ENCODE data around the gene MTCH2. TPM values are rescaled to one million over a fixed set of nuclear protein-coding genes. Genes with fewer than 3 reads are reported as not detected.

MTCH2 gene
- total RNA-seq, 1 experiment from 2014 or later = 160 TPM

- POLR2A ChIA-PET = no interaction called here
- ATAC-seq (no peak), DNase-seq (ENCODE audit: low spot score) (no peak)
- H3K36me3 Mint-ChIP-seq = peaks cover 28% of the 10 kb centered on the region
- peaks cover 29% of the 10 kb centered on the region for H3K27me3 Mint-ChIP-seq (ENCODE audit: low read depth)
- no peaks in the 10 kb centered on the region for H3K9me3 Mint-ChIP-seq
- TF ChIP-seq TCF7 (CRISPR knock-in tag; IDR thresholded peaks at IDR 0.05; ENCODE audit: low read depth) (no peak), SOX15 (CRISPR knock-in tag; IDR thresholded peaks at IDR 0.05) (no peak), ZNF396 (CRISPR knock-in tag; IDR thresholded peaks at IDR 0.05; ENCODE audit: borderline replicate concordance) (no peak), ZNF263 (CRISPR knock-in tag; IDR thresholded peaks at IDR 0.05; ENCODE audit: low read depth) (no peak), CREB1 (CRISPR knock-in tag; IDR thresholded peaks at IDR 0.05) (no peak), ZNF416 (CRISPR knock-in tag; IDR thresholded peaks at IDR 0.05) (no peak), NFYB (CRISPR knock-in tag; conservative IDR thresholded peaks at IDR 0.05; ENCODE audit: low read depth) (no peak), USF2 (CRISPR knock-in tag; IDR thresholded peaks at IDR 0.05) (no peak), TEAD4 (CRISPR knock-in tag; IDR thresholded peaks at IDR 0.05) (no peak), ZNF317 (CRISPR knock-in tag; IDR thresholded peaks at IDR 0.05; ENCODE audit: borderline replicate concordance, low read depth) (no peak), ZNF425 (CRISPR knock-in tag; conservative IDR thresholded peaks at IDR 0.05) (no peak), ZNF281 (CRISPR knock-in tag; IDR thresholded peaks at IDR 0.05) (no peak), ZNF671 (CRISPR knock-in tag; IDR thresholded peaks at IDR 0.05) (no peak), SP1 (CRISPR knock-in tag; conservative IDR thresholded peaks at IDR 0.05) (no peak), CTCF (IDR thresholded peaks at IDR 0.05) (no peak), PRRX2 (CRISPR knock-in tag; IDR thresholded peaks at IDR 0.05) (no peak), ZNF532 (CRISPR knock-in tag; IDR thresholded peaks at IDR 0.05; ENCODE audit: borderline replicate concordance) (no peak)
- TF ChIP-seq, protein P1, sequence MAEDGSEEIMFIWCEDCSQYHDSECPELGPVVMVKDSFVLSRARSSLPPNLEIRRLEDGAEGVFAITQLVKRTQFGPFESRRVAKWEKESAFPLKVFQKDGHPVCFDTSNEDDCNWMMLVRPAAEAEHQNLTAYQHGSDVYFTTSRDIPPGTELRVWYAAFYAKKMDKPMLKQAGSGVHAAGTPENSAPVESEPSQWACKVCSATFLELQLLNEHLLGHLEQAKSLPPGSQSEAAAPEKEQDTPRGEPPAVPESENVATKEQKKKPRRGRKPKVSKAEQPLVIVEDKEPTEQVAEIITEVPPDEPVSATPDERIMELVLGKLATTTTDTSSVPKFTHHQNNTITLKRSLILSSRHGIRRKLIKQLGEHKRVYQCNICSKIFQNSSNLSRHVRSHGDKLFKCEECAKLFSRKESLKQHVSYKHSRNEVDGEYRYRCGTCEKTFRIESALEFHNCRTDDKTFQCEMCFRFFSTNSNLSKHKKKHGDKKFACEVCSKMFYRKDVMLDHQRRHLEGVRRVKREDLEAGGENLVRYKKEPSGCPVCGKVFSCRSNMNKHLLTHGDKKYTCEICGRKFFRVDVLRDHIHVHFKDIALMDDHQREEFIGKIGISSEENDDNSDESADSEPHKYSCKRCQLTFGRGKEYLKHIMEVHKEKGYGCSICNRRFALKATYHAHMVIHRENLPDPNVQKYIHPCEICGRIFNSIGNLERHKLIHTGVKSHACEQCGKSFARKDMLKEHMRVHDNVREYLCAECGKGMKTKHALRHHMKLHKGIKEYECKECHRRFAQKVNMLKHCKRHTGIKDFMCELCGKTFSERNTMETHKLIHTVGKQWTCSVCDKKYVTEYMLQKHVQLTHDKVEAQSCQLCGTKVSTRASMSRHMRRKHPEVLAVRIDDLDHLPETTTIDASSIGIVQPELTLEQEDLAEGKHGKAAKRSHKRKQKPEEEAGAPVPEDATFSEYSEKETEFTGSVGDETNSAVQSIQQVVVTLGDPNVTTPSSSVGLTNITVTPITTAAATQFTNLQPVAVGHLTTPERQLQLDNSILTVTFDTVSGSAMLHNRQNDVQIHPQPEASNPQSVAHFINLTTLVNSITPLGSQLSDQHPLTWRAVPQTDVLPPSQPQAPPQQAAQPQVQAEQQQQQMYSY (CRISPR knock-in tag; IDR thresholded peaks at IDR 0.05) = no peak
- TF ChIP-seq, protein P2, sequence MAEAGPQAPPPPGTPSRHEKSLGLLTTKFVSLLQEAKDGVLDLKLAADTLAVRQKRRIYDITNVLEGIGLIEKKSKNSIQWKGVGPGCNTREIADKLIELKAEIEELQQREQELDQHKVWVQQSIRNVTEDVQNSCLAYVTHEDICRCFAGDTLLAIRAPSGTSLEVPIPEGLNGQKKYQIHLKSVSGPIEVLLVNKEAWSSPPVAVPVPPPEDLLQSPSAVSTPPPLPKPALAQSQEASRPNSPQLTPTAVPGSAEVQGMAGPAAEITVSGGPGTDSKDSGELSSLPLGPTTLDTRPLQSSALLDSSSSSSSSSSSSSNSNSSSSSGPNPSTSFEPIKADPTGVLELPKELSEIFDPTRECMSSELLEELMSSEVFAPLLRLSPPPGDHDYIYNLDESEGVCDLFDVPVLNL (CRISPR knock-in tag; IDR thresholded peaks at IDR 0.05; ENCODE audit: borderline replicate concordance, low read depth) = no peak
- CTCF ChIA-PET = interaction anchor here (0.5 to 1.0 kb wide), 2 partner anchors 34 to 45 kb away, joined by 4 to 6 read pairs; no protein-coding TSS in a partner anchor
- no peak overlapping the region for H3K4me3 Mint-ChIP-seq
- H3K4me1 Mint-ChIP-seq = peaks cover 9% of the 10 kb centered on the region
- no peak overlapping the region; the same call in 1 of the 2 replicates for H3K27ac Mint-ChIP-seq
Measured at GRCh38 chr11:47587039-47587716, 55.2 kb downstream of the MTCH2 start.

All from WTC11 (cell line).